HepG2 (cell line): ENCODE data around the gene CPE.

ENCODE experiments used
- ARHGAP35 ChIP-seq: sonication (generic); formaldehyde crosslinking; IDR thresholded peaks from 2 replicates; pipeline ENCODE4 v1.9.0; 2022; ENCODE audit warnings: mild to moderate bottlenecking, inconsistent platforms, moderate library complexity, missing genetic modification reagents, borderline replicate concordance
- PHB2 ChIP-seq: fragments of 450-650 bp; IDR thresholded peaks from 2 replicates; pipeline ENCODE4 v1.6.1; 2018; ENCODE audit not compliant: partially characterized antibody
- POLR2AphosphoS5 ChIP-seq: IDR thresholded peaks from 2 replicates; pipeline ENCODE4 v1.6.1; 2012; ENCODE audit warnings: low read depth, low read length
- ZBTB10 ChIP-seq: sonication (generic); formaldehyde crosslinking; IDR thresholded peaks from 2 replicates; pipeline ENCODE4 v1.4.0; 2020; ENCODE audit warnings: missing genetic modification reagents, borderline replicate concordance
- ZBTB8A ChIP-seq: sonication (generic); formaldehyde crosslinking; IDR thresholded peaks from 2 replicates; pipeline ENCODE4 v1.4.0; 2020; ENCODE audit warnings: mild to moderate bottlenecking, low read depth, missing genetic modification reagents, borderline replicate concordance
- ZC3H4 ChIP-seq: sonication (generic); formaldehyde crosslinking; IDR thresholded peaks from 2 replicates; pipeline ENCODE4 v1.4.0; 2020; ENCODE audit warnings: missing genetic modification reagents, borderline replicate concordance
- ZNF629 ChIP-seq: sonication (generic); formaldehyde crosslinking; conservative IDR thresholded peaks from 2 replicates; pipeline ENCODE4 v1.5.0; 2020; ENCODE audit warnings: missing genetic modification reagents
- TF ChIP-seq, protein P1 (sequence below): sonication (generic); formaldehyde crosslinking; IDR thresholded peaks from 2 replicates; pipeline ENCODE4 v1.5.0; 2020; ENCODE audit warnings: mild to moderate bottlenecking, missing genetic modification reagents, moderate library complexity
- TF ChIP-seq, protein P2 (sequence below): sonication (generic); formaldehyde crosslinking; IDR thresholded peaks from 2 replicates; pipeline ENCODE4 v1.4.0; 2020; ENCODE audit warnings: missing genetic modification reagents, borderline replicate concordance

DNA sequence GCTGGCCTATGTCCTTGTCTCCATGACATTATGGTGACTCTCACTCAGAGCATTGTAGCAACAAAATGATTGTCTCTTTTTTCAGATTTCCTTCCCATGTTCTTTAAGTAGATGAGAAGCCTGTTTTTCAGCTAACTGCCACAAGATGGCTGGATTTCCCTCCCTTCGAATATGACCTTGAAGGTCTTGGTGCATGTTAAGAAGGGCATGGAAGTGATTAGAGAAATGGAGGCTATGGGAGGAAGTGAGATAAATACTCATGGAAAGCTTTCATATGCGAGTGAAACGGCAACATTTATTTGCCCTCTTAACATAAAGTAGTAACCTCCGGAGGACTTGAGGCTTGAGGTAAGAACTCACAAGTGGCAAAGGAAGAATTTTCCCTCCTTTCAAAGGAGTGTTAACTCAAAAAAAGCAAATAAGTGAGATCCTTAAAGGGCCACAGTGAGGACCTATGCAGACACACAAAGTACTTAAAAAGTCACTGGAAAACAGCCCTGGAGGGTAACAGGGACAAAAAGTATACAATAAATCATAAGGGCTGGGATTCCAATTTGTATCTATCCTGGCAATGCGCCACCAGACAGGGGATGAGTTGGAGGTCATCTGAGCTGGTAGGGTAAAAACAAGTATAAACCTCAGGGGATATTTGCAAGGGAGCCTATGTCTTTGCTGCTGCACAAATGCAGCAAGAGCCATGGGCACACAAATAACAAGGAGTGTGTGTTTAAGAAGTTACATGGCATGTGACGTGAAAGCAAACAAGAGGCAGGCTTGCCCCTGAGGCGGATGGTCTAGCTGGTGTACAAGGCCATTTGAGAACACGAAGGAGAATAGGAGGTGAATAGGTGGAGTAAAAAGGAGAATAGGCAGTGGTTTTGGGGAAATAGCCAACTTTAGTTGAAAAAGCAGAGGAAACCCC is 96.2 kb downstream of the CPE start:
- TF ChIP-seq, protein P1, sequence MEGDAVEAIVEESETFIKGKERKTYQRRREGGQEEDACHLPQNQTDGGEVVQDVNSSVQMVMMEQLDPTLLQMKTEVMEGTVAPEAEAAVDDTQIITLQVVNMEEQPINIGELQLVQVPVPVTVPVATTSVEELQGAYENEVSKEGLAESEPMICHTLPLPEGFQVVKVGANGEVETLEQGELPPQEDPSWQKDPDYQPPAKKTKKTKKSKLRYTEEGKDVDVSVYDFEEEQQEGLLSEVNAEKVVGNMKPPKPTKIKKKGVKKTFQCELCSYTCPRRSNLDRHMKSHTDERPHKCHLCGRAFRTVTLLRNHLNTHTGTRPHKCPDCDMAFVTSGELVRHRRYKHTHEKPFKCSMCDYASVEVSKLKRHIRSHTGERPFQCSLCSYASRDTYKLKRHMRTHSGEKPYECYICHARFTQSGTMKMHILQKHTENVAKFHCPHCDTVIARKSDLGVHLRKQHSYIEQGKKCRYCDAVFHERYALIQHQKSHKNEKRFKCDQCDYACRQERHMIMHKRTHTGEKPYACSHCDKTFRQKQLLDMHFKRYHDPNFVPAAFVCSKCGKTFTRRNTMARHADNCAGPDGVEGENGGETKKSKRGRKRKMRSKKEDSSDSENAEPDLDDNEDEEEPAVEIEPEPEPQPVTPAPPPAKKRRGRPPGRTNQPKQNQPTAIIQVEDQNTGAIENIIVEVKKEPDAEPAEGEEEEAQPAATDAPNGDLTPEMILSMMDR (CRISPR knock-in tag), result no peak
- TF ChIP-seq PHB2 (no peak), ZC3H4 (CRISPR knock-in tag) (no peak), POLR2AphosphoS5 (no peak), ZBTB8A (CRISPR knock-in tag) (no peak), ZNF629 (CRISPR knock-in tag) (no peak), ARHGAP35 (CRISPR knock-in tag) (no peak), ZBTB10 (no peak)
- TF ChIP-seq, protein P2, sequence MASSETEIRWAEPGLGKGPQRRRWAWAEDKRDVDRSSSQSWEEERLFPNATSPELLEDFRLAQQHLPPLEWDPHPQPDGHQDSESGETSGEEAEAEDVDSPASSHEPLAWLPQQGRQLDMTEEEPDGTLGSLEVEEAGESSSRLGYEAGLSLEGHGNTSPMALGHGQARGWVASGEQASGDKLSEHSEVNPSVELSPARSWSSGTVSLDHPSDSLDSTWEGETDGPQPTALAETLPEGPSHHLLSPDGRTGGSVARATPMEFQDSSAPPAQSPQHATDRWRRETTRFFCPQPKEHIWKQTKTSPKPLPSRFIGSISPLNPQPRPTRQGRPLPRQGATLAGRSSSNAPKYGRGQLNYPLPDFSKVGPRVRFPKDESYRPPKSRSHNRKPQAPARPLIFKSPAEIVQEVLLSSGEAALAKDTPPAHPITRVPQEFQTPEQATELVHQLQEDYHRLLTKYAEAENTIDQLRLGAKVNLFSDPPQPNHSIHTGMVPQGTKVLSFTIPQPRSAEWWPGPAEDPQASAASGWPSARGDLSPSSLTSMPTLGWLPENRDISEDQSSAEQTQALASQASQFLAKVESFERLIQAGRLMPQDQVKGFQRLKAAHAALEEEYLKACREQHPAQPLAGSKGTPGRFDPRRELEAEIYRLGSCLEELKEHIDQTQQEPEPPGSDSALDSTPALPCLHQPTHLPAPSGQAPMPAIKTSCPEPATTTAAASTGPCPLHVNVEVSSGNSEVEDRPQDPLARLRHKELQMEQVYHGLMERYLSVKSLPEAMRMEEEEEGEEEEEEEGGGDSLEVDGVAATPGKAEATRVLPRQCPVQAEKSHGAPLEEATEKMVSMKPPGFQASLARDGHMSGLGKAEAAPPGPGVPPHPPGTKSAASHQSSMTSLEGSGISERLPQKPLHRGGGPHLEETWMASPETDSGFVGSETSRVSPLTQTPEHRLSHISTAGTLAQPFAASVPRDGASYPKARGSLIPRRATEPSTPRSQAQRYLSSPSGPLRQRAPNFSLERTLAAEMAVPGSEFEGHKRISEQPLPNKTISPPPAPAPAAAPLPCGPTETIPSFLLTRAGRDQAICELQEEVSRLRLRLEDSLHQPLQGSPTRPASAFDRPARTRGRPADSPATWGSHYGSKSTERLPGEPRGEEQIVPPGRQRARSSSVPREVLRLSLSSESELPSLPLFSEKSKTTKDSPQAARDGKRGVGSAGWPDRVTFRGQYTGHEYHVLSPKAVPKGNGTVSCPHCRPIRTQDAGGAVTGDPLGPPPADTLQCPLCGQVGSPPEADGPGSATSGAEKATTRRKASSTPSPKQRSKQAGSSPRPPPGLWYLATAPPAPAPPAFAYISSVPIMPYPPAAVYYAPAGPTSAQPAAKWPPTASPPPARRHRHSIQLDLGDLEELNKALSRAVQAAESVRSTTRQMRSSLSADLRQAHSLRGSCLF (CRISPR knock-in tag), result no peak
